ENCODE data around the gene ELAVL4. TPM values are rescaled to one million over a fixed set of nuclear protein-coding genes. Genes with fewer than 3 reads are reported as not detected.
"Not testable (repeated sequence)": the region's sequence is repeated elsewhere in the genome, so short reads cannot be mapped to it uniquely, and the experiment has no call there.

The ELAVL4 gene
- total and polyA plus RNA-seq, 2 donors from 2014 or later = not detected

GRCh38 chr1:50163680-50164079 lies 55.0 kb downstream of the ELAVL4 start:
- H3K9ac ChIP-seq (ENCODE audit: low read length in 3 of 3) = no peak overlapping the region
- TF ChIP-seq CTCF (IDR thresholded peaks at IDR 0.05; ENCODE audit: borderline replicate concordance, extremely low read depth, insufficient read depth) = no peak
- H3K4me1 ChIP-seq (ENCODE audit: control insufficient read depth in 2 of 3, insufficient read depth in 2 of 3, low read depth in 1 of 3, low read length in 3 of 3) = no peaks in the 10 kb centered on the region
- no peak overlapping the region for H3K4me3 ChIP-seq (ENCODE audit: low read length in 3 of 3)
- DNase-seq (no peak), FAIRE-seq (no peak)
- no peaks in the 10 kb centered on the region for H3K36me3 ChIP-seq (ENCODE audit: control insufficient read depth in 2 of 3, insufficient read depth in 3 of 3, low read length in 3 of 3)
- H3K27me3 ChIP-seq (ENCODE audit: control insufficient read depth, insufficient read depth, low read length) = no peaks in the 10 kb centered on the region
- intact Hi-C loops (cut with DNase I) = no loop called here
- no peaks in the 10 kb centered on the region for H3K9me3 ChIP-seq (ENCODE audit: control insufficient read depth in 2 of 3, insufficient read depth in 1 of 3, low read length in 3 of 3)
- no peak overlapping the region for H3K27ac ChIP-seq (ENCODE audit: low read depth in 2 of 2, low read length in 2 of 2)

- intact Hi-C loops (cut with DNase I); H3K27me3 ChIP-seq (ENCODE audit: control insufficient read depth, insufficient read depth, low read length); H3K36me3 ChIP-seq (ENCODE audit: control insufficient read depth in 2 of 3, insufficient read depth in 3 of 3, low read length in 3 of 3); H3K9me3 ChIP-seq (ENCODE audit: control insufficient read depth in 2 of 3, insufficient read depth in 1 of 3, low read length in 3 of 3); H3K9ac ChIP-seq (ENCODE audit: low read length in 3 of 3); DNase-seq; FAIRE-seq; H3K27ac ChIP-seq (ENCODE audit: low read depth in 2 of 2, low read length in 2 of 2); H3K4me3 ChIP-seq (ENCODE audit: low read length in 3 of 3); H3K4me1 ChIP-seq (ENCODE audit: control insufficient read depth in 2 of 3, insufficient read depth in 2 of 3, low read depth in 1 of 3, low read length in 3 of 3): not testable (repeated sequence)
Measured at GRCh38 chr1:50166351-50166750, 57.6 kb downstream of the ELAVL4 start.

GRCh38 chr1:50172299-50172698 lies 63.6 kb downstream of the ELAVL4 start:
- Histone ChIP-seq H3K4me1 (ENCODE audit: control insufficient read depth in 2 of 3, insufficient read depth in 2 of 3, low read depth in 1 of 3, low read length in 3 of 3) (no peaks in the 10 kb centered on the region), H3K4me3 (ENCODE audit: low read length in 3 of 3) (no peak overlapping the region), H3K27ac (ENCODE audit: low read depth in 2 of 2, low read length in 2 of 2) (no peak overlapping the region), H3K9ac (ENCODE audit: low read length in 3 of 3) (no peak overlapping the region), H3K36me3 (ENCODE audit: control insufficient read depth in 2 of 3, insufficient read depth in 3 of 3, low read length in 3 of 3) (no peaks in the 10 kb centered on the region), H3K9me3 (ENCODE audit: control insufficient read depth in 2 of 3, insufficient read depth in 1 of 3, low read length in 3 of 3) (no peaks in the 10 kb centered on the region), H3K27me3 (ENCODE audit: control insufficient read depth, insufficient read depth, low read length) (no peaks in the 10 kb centered on the region)
- no peak for TF ChIP-seq CTCF (IDR thresholded peaks at IDR 0.05; ENCODE audit: borderline replicate concordance, extremely low read depth, insufficient read depth)
- no peak for FAIRE-seq
- DNase-seq = no peak
- intact Hi-C loops (cut with DNase I) = no loop called here

- Histone ChIP-seq H3K27me3 (ENCODE audit: control insufficient read depth, insufficient read depth, low read length) (no peaks in the 10 kb centered on the region), H3K9ac (ENCODE audit: low read length in 3 of 3) (no peak overlapping the region), H3K4me3 (ENCODE audit: low read length in 3 of 3) (no peak overlapping the region), H3K36me3 (ENCODE audit: control insufficient read depth in 2 of 3, insufficient read depth in 3 of 3, low read length in 3 of 3) (no peaks in the 10 kb centered on the region), H3K27ac (ENCODE audit: low read depth in 2 of 2, low read length in 2 of 2) (no peak overlapping the region), H3K4me1 (ENCODE audit: control insufficient read depth in 2 of 3, insufficient read depth in 2 of 3, low read depth in 1 of 3, low read length in 3 of 3) (no peaks in the 10 kb centered on the region), H3K9me3 (ENCODE audit: control insufficient read depth in 2 of 3, insufficient read depth in 1 of 3, low read length in 3 of 3) (no peaks in the 10 kb centered on the region)
- no peak for DNase-seq
- intact Hi-C loops (cut with DNase I) = no loop called here
- no peak for TF ChIP-seq CTCF (IDR thresholded peaks at IDR 0.05; ENCODE audit: borderline replicate concordance, extremely low read depth, insufficient read depth)
- FAIRE-seq = no peak
Measured at GRCh38 chr1:50174101-50174500, 65.4 kb downstream of the ELAVL4 start.
